Esophagus muscularis mucosa (tissue), 4 donors: Measurements from ENCODE around the gene NANS. TPM values are rescaled to one million over a fixed set of nuclear protein-coding genes. Genes with fewer than 3 reads are reported as not detected.
"Not testable (repeated sequence)": the region's sequence is repeated elsewhere in the genome, so short reads cannot be mapped to it uniquely, and the experiment has no call there.

Experiments used
- DNase-seq: peaks from one replicate; pipeline ENCODE4 v3.0.0-alpha.2; 2017; ENCODE audit errors: extremely low spot score
- H3K27ac ChIP-seq, 4 donors: fragments of 200-600 bp; sonication (generic); replicated peaks in 1 of 4; 1 replicate in 3 of 4; 2 replicates in 1 of 4; pipeline ENCODE4 v1.5.1; 2016 to 2019; ENCODE audit warnings: mild to moderate bottlenecking in 1 of 4
- H3K27me3 ChIP-seq, 4 donors: fragments of 200-600 bp; sonication (generic); one replicate each; pipeline versions ENCODE4 v1.5.1 to v1.6.0; 2016 to 2019
- H3K36me3 ChIP-seq, 4 donors: fragments of 200-600 bp; sonication (generic); one replicate each; pipeline ENCODE4 v1.5.1; 2016 to 2019
- H3K4me1 ChIP-seq, 4 donors: fragments of 200-600 bp; sonication (generic); one replicate each; pipeline ENCODE4 v1.5.1; 2016 to 2019
- H3K4me3 ChIP-seq, 4 donors: fragments of 200-600 bp; sonication (generic); 1 replicate in 2 of 4; 2 replicates in 2 of 4; pipeline ENCODE4 v1.5.1; 2016 to 2019; ENCODE audit warnings: mild to moderate bottlenecking in 4 of 4, moderate library complexity in 1 of 4
- H3K9me3 ChIP-seq, 4 donors: fragments of 200-600 bp; sonication (generic); 1 replicate in 3 of 4; 2 replicates in 1 of 4; pipeline ENCODE4 v1.5.1; 2016 to 2019
- EP300 ChIP-seq: sonication (generic); formaldehyde crosslinking; IDR thresholded peaks from one replicate; pipeline ENCODE4 v1.6.1; 2017; ENCODE audit warnings: antibody characterized with exemption
- POLR2A ChIP-seq: fragments of 450-650 bp; IDR thresholded peaks from one replicate; pipeline ENCODE4 v1.6.1; 2017; ENCODE audit warnings: antibody characterized with exemption, moderate library complexity, mild to moderate bottlenecking, low read depth
- POLR2AphosphoS5 ChIP-seq, 2 donors: sonication (generic); formaldehyde crosslinking; IDR thresholded peaks; one replicate each; pipeline ENCODE4 v1.6.1; 2017; ENCODE audit warnings: antibody characterized with exemption in 2 of 2
- WGBS: methylation state at CpG from one replicate; pipeline ENCODE4 v1.1.5; 2018; 5-methylcytosine and 5-hydroxymethylcytosine counted together
- intact Hi-C: fragments of 100-400 bp; cut with DNase I; formaldehyde crosslinking; loops from one replicate; pipeline ENCODE4 v1.15.1; 2023
- total RNA-seq, 4 donors: library from RNA; depleted of rRNA; stranded (reverse); fragments of >200 nt; gene quantifications; one replicate each; pipeline versions ENCODE4 v1.1.0 to v1.2.1, GENCODE V29; 2016
- TF ChIP-seq, protein P1 (sequence below), 3 experiments: fragments of 200-600 bp in 2 of 3; fragments of 450-650 bp in 1 of 3; sonication (generic) in 2 of 3; IDR thresholded peaks; one replicate each; pipeline ENCODE4 v1.5.1; 2017 to 2019; ENCODE audit warnings: antibody characterized with exemption in 3 of 3, mild to moderate bottlenecking in 2 of 3, moderate library complexity in 1 of 3

NANS gene
- total RNA-seq, 4 donors from 2014 or later = 25.3 to 54.7 (median 37.3) TPM

DNA sequence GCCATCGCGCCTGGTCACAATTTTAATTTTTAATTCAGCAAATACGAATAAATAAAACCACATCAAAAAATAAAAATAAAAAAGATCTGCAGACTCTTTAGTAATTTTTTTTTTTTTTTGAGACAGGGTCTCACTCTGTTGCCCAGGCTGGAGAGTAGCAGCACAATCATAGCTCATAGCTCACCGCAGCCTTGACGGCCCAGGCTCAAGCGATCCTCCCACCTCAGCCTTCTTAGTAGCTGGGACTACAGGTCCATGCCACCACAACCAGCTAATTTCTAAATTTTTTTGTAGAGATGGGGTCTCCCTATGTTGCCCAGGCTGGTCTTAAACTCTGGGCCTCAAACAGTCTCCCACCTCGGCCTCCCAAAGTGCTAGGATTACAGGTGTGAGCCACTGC is 14.2 kb downstream of the NANS start:
- TF ChIP-seq, protein P1, sequence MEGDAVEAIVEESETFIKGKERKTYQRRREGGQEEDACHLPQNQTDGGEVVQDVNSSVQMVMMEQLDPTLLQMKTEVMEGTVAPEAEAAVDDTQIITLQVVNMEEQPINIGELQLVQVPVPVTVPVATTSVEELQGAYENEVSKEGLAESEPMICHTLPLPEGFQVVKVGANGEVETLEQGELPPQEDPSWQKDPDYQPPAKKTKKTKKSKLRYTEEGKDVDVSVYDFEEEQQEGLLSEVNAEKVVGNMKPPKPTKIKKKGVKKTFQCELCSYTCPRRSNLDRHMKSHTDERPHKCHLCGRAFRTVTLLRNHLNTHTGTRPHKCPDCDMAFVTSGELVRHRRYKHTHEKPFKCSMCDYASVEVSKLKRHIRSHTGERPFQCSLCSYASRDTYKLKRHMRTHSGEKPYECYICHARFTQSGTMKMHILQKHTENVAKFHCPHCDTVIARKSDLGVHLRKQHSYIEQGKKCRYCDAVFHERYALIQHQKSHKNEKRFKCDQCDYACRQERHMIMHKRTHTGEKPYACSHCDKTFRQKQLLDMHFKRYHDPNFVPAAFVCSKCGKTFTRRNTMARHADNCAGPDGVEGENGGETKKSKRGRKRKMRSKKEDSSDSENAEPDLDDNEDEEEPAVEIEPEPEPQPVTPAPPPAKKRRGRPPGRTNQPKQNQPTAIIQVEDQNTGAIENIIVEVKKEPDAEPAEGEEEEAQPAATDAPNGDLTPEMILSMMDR (IDR thresholded peaks at IDR 0.05) = no peak
- TF ChIP-seq POLR2A = no peak
- TF ChIP-seq EP300 = no peak
- TF ChIP-seq POLR2AphosphoS5 (IDR thresholded peaks at IDR 0.05) = no peak
- Histone ChIP-seq H3K27ac (no peak overlapping the region), H3K36me3 (peaks cover 0 to 26% (median 11%) of the 10 kb centered on the region in 4 donors), H3K27me3 (no peaks in the 10 kb centered on the region), H3K4me1 (peaks cover 6 to 15% (median 10%) of the 10 kb centered on the region in 4 donors), H3K9me3 (no peaks in the 10 kb centered on the region), H3K4me3 (no peak overlapping the region)
- WGBS = 98% methylated on average over 7 of the region's 7 CpGs
- DNase-seq = no peak
- intact Hi-C loops = no loop called here

DNA sequence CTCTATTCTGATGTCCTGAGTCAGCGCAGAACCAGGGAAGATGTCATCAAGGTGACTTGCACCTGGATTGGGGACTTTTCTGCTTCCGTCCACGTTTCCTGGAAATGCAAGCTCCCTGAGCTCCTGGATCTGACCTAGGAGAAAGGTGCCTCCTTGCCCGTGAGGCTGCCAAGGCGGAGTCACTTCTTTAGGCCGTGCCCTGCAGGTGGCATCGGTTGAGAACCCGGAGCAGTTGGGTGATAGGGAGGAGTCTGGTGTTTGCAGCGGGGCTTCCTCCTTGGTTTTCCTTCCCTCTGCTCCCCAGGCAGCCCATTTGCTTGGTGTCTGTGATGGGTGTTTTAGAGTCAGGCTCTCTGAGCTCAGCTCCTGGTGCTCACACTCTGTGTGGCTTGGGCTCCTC is 15.2 kb downstream of the NANS start:
- H3K4me3 ChIP-seq = no peak overlapping the region
- WGBS = 95% methylated on average over 9 of the region's 9 CpGs
- no peaks in the 10 kb centered on the region for H3K27me3 ChIP-seq
- TF ChIP-seq POLR2A (no peak), POLR2AphosphoS5 (IDR thresholded peaks at IDR 0.05) (no peak)
- H3K27ac ChIP-seq = no peak overlapping the region
- intact Hi-C loops = no loop called here
- peaks cover 0 to 17% (median 3%) of the 10 kb centered on the region in 4 donors for H3K36me3 ChIP-seq
- DNase-seq = no peak
- no peaks in the 10 kb centered on the region for H3K9me3 ChIP-seq
- H3K4me1 ChIP-seq = peaks cover 6 to 20% (median 10%) of the 10 kb centered on the region in 4 donors

DNA sequence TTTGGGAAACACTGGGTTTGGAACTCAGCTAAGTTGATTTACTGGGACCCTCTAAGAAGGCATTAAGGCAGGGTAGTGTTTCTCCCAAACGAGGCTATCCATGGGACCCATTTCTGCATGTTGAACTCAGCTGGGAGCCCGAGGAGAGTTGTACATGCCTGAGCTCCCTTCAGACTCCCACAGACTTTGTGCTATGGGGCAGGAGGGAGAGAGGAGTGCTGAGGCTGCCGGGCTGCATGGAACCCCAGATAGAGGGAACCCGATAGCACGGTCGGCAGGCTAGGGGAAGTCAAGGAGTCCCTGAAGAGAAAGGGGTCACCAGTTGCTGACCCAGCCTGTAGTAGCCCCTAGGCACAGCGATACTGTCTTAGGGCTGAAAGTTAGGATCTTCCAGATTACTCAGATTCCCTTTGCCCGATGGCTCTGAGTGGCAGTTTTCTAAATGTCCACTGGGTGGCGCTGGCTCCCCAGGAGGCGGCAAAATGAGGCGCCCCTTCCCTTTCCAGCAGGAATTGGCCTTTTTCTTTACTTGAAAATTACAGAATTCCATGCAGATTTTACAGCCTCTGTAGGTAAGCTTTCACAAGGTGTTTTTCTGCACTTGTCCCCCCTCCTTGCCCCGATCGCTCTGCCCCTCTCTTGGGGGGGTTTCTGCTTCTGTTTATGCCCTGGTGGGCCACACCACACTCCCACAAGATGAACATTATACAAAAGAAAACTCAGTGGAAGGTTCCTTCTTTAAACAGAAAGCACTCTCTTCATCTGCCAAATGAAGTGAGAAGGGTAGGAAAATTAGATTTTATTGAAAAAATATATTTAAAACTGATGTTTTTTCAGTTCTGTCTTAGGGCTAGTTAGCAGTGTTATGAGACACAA is 17.8 kb downstream of the NANS start:
- H3K4me1 ChIP-seq = peaks cover 6 to 20% (median 10%) of the 10 kb centered on the region in 4 donors
- no peak for TF ChIP-seq POLR2A
- TF ChIP-seq, protein P1 (IDR thresholded peaks at IDR 0.05) = peak; percentile 72 to 92 (median 80)
- peaks cover 0 to 21% (median 12%) of the 10 kb centered on the region in 4 donors for H3K36me3 ChIP-seq
- H3K9me3 ChIP-seq = no peaks in the 10 kb centered on the region
- H3K4me3 ChIP-seq = no peak overlapping the region
- intact Hi-C loops = loop anchor here (2.0 kb wide), 1 partner anchor 188 kb away; no protein-coding TSS in a partner anchor
- no peaks in the 10 kb centered on the region for H3K27me3 ChIP-seq
- peak overlapping the region in 3 of 4 donors; percentile 15 to 32 (median 24) for H3K27ac ChIP-seq
- no peak for DNase-seq
- WGBS = 38% methylated on average over 11 of the region's 13 CpGs

DNA sequence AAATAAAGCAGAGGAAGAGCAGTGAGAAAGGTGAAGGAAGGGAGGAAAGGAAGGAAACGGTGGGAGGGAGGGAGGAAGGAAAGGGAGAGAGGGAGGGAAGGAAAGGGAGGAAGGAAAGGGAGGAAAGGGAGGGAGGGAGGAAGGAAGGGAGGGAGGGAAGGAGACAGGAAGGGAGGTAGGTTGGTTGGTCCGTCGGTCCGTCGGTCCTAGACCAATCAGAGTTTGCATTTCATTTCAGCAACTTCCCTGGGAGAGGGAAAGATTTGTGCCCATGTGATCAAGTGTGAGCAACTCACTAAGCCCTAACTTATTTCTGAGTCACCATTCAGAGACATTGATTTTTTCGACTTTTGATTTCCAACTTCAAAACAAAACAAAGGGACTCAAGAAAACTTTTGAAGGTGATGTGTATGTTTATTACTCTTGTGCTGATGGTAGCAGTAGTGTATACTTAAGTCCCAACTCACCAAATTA is 18.8 kb downstream of the NANS start:
- Histone ChIP-seq H3K4me1 (peaks cover 6 to 20% (median 12%) of the 10 kb centered on the region in 4 donors), H3K36me3 (peaks cover 0 to 29% (median 20%) of the 10 kb centered on the region in 4 donors), H3K27ac (peak overlapping the region in 3 of 4 donors; percentile 11 to 32 (median 24)), H3K9me3 (no peaks in the 10 kb centered on the region), H3K27me3 (no peaks in the 10 kb centered on the region), H3K4me3 (no peak overlapping the region)
- intact Hi-C loops = loop anchor here (2.0 to 5.0 kb wide), 2 partner anchors 127 to 187 kb away; no protein-coding TSS in a partner anchor
- DNase-seq = no peak
- 60% methylated on average over 6 of the region's 6 CpGs for WGBS
- TF ChIP-seq, protein P1 (IDR thresholded peaks at IDR 0.05) = no peak

DNA sequence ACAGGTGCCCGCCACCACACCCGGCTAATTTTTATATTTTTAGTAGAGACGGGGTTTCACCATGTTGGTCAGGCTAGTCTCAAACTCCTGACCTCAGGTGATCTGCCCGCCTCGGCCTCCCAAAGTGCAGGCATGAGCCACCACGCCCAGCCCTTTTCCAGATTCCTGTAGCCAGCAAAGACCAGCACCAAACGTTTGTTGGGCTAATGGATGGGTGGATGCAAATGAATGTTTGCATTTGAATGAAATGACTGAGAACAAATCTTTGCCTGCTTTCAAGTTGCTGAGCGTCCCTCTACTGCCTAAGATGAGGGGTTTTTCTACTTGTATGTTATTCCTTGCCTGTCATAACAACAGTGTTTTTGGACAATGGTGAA is 20.0 kb downstream of the NANS start:
- Histone ChIP-seq H3K4me1 (peaks cover 6 to 27% (median 14%) of the 10 kb centered on the region in 4 donors), H3K36me3 (peaks cover 8 to 40% (median 30%) of the 10 kb centered on the region in 4 donors)
- not testable (repeated sequence) for H3K27ac ChIP-seq, H3K4me3 ChIP-seq, DNase-seq, H3K27me3 ChIP-seq, H3K9me3 ChIP-seq
- intact Hi-C loops = loop anchor here (5.0 kb wide), 1 partner anchor 126 kb away; no protein-coding TSS in a partner anchor
- WGBS = 89% methylated on average over 8 of the region's 8 CpGs
